ENCODE results near the gene LILRA5.
"Not testable (repeated sequence)": the region's sequence is repeated elsewhere in the genome, so short reads cannot be mapped to it uniquely, and the experiment has no call there.

The LILRA5 gene

GRCh38 chr19:54312436-54313377, at the start of gene LILRA5:
Gene LILRA5, minus strand, starts transcription at chr19:54313166. Its CDS starts 147 bp downstream, at chr19:54313019.
- DNase-seq (ENCODE audit: low read depth, low spot score), result no peak
- H3K27ac ChIP-seq, result no peak within 1 kb of the TSS

DNA sequence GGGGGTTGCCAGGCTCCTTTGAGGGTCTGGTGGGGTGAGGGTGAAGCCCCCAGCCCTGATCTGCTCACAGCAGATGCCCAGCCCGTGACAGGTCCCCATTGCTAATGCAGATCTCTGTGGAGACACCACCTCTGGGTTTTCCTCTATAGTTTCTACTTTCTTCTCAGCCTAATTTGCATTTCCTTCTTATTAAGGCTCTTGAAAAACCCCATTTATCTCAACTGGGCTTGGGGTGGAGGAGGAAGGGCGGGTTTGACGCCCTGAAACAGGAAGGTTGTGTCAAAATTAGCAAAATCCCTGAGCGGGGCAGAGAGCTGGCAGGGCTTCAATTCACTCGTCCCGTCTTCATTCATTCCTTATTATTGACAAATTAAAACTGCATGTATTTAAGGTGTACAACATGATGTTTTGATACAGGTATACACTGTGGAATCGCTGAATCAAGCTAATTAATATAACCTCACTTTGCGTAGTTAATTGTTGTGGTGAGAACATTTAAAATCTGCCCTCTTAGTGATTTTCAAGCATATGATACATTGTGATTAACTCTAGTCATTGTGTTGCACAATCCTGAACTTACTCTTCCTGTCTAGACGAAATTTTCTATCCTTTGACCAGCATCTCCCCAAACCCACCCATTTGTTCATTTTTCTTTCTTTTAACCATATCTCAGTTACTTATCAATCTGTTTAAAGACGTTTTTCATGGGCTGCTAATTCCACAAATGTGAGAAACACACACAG, 48.9 kb upstream of the LILRA5 start:
- DNase-seq (ENCODE audit: low read depth, low spot score); H3K27ac ChIP-seq: not testable (repeated sequence)

GRCh38 chr19:54359149-54359820, 46.3 kb upstream of the LILRA5 start:
- not testable (repeated sequence) for H3K27ac ChIP-seq; DNase-seq (ENCODE audit: low read depth, low spot score)

DNA sequence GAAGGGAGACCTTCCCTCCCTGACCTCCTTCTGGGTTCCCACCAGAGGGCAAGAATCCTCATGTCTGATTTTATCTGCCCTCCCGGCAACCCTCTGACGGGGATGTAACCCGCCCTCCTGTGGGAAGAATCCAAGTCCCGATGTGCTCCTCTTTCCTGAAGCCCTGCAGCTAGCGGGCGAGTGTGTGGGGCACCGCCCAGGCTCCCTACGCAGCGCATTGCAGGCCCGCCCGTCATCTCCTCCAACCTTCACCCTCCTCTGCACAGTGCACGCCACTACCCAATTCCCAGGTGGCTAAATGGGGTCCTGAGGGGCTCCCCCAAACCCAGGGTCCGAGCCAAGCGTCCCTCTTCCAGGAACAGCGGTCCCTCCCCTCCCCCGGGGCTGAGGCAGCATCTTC, 44.4 kb upstream of the LILRA5 start:
- no peak overlapping the region for H3K27ac ChIP-seq
- no peak for DNase-seq (ENCODE audit: low read depth, low spot score)

GRCh38 chr19:54356444-54357056, 43.6 kb upstream of the LILRA5 start:
- DNase-seq (ENCODE audit: low read depth, low spot score), result no peak
- no peak overlapping the region for H3K27ac ChIP-seq

DNA sequence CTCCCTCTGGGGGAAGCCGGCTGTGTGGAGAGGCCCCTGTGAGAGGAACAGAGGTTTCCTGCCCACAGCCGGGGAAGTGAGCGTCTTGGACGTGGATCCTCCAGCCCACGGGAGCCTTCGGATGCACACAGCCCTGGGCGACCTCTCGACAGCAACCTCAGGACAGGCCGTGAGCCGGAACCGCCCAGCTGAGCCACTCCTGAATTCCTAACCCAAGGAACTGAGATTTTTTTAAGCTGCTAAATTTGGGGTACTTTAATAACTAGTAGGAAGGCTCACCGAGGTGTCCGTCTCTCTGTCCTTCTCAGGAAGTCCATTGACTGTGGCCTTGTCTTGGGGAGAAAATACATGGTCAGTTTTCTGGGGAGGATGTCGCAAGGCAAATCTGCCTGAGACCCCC, 42.7 kb upstream of the LILRA5 start:
- H3K27ac ChIP-seq, result no peak overlapping the region
- no peak for DNase-seq (ENCODE audit: low read depth, low spot score)

DNA sequence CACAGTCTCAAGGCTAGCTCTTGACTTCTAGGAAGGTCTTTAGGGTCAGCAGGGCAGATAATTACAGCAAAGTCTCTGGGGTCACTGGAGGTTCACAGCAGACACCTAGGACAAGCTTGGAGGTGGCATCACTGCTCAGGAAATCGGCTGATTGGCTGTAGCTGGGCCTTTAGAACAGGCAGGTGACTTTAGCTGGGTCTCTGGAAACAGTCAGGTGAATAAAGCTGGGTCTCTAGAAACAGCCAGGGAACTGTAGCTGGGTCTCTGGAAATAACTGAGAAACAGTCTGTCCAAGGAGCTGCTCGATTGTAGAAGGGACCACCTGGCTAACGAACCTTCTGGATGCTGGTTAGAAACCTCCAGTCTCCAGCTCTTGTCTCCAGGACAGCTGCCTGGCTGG, 41.8 kb upstream of the LILRA5 start:
- DNase-seq (ENCODE audit: low read depth, low spot score), result no peak
- H3K27ac ChIP-seq, result no peak overlapping the region

- H3K27ac ChIP-seq, result no peak overlapping the region
- DNase-seq (ENCODE audit: low read depth, low spot score), result no peak
These were observed 39.6 kb upstream of the LILRA5 start for GRCh38 chr19:54352546-54352945.

DNA sequence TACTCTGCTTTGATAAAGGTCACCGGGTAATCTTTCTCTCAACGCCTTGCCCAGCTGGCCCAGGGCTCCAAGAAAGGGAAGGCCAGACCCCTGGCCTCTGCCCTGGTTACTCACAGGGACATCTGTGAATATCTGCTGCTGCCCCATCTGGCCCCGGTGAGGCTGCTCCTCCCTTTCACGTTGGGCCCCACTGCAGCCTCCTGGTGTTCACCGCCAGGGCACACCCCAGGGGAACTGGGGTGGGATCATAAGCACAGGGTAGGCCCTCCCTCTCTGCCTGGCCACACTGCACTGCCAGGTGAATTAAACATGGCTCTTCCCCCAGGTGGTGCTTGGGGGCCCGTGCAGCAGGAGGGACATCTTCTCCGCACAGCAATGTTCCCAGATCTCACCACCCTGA, 39.1 kb upstream of the LILRA5 start:
- no peak overlapping the region for H3K27ac ChIP-seq
- no peak for DNase-seq (ENCODE audit: low read depth, low spot score)

GRCh38 chr19:54351474-54351873, 38.5 kb upstream of the LILRA5 start:
- no peak for DNase-seq (ENCODE audit: low read depth, low spot score)
- no peak overlapping the region for H3K27ac ChIP-seq

GRCh38 chr19:54345938-54346386, 33.0 kb upstream of the LILRA5 start:
- H3K27ac ChIP-seq, result no peak overlapping the region
- DNase-seq (ENCODE audit: low read depth, low spot score), result no peak

GRCh38 chr19:54343868-54344267, 30.9 kb upstream of the LILRA5 start:
- H3K27ac ChIP-seq, result no peak overlapping the region
- no peak for DNase-seq (ENCODE audit: low read depth, low spot score)

GRCh38 chr19:54341295-54341694, 28.3 kb upstream of the LILRA5 start:
- DNase-seq (ENCODE audit: low read depth, low spot score), result no peak
- H3K27ac ChIP-seq, result no peak overlapping the region

- no peak overlapping the region for H3K27ac ChIP-seq
- no peak for DNase-seq (ENCODE audit: low read depth, low spot score)
These were observed 26.8 kb upstream of the LILRA5 start for GRCh38 chr19:54339646-54340358.

DNA sequence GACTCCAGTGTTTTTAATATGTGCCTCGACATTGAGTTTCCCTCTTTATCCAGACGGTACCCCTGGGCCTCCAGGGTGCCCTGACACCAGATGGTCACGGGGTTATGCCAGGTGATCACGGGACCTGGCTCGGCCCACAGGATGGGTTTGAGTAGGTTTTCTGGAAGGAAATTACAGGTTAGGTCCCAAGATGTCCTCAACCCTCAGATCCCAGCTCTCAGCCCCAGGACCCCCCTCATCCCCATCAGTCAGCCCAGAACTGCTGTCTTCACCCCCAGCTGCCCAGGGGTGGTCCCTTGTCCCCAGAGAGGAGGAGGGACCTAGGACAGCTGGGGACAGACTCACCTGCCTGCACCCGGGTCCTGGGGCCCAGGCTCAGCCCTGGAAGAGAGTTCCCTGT, 25.6 kb upstream of the LILRA5 start:
- H3K27ac ChIP-seq, result no peak overlapping the region
- DNase-seq (ENCODE audit: low read depth, low spot score), result no peak

DNA sequence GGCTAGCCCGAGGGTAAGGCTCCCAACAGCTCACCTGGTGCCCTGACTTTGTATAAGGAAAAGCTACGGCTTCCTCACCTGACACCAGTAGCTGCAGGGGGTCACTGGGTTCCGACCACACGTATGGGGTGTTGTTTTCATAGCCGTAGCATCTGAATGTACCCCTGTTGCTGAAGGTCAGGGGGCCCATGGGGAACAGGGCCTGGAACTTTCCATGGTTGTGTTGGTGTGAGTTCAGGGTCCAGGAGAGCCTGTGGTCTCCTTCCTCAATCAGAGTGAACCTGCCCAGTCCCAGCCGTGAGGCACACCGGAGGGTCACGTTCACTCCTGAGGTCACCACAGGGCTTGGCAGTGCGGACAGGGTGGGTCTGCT, 24.9 kb upstream of the LILRA5 start:
- no peak for DNase-seq (ENCODE audit: low read depth, low spot score)
- no peak overlapping the region for H3K27ac ChIP-seq

DNA sequence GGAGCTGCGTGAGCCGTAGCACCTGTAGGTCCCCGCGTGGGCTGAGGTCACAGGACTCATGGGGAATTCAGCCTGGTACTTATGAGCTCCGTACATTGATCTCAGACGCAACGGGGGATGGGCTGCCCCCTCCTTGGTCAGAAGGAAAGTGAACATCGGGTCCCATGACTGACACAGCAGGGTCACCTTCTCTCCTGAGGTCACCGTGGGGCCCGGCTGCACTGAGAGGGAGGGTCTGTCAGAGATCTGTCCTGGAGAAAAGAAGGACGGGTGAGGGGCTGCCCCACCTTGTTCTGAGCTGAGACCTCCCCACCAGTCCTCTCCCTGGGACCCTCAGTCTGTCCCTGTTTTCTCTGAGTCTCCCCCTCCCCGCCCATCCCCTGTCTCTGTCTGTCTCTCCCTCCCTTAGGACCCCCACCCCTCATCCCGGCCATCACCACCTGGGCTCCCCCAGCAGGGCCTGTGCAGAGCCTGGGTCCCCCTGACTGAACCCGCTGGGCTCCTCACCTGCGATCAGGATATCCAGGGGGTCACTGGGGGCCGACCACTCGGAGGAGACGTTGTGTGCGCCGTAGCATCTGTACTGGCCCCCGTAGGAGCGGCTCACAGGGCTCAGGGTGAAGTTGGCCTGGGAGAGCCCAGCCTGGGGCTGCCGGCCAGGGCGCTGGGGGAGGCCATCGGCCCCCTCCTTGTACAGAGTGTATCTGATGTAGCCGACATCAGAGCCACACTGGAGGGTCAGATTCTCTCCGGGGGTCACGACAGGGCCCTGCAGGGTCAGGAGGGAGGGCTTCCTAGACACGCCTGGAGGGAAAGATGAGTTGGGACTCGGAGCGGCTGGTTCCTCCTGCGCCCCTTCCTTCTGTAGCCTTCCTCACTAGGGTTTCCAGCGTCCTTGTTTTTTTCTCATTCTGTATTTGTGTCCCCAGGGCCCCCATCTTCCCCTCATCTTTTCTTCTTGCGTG, 24.2 kb upstream of the LILRA5 start:
- DNase-seq (ENCODE audit: low read depth, low spot score), result no peak
- H3K27ac ChIP-seq, result no peak overlapping the region

DNA sequence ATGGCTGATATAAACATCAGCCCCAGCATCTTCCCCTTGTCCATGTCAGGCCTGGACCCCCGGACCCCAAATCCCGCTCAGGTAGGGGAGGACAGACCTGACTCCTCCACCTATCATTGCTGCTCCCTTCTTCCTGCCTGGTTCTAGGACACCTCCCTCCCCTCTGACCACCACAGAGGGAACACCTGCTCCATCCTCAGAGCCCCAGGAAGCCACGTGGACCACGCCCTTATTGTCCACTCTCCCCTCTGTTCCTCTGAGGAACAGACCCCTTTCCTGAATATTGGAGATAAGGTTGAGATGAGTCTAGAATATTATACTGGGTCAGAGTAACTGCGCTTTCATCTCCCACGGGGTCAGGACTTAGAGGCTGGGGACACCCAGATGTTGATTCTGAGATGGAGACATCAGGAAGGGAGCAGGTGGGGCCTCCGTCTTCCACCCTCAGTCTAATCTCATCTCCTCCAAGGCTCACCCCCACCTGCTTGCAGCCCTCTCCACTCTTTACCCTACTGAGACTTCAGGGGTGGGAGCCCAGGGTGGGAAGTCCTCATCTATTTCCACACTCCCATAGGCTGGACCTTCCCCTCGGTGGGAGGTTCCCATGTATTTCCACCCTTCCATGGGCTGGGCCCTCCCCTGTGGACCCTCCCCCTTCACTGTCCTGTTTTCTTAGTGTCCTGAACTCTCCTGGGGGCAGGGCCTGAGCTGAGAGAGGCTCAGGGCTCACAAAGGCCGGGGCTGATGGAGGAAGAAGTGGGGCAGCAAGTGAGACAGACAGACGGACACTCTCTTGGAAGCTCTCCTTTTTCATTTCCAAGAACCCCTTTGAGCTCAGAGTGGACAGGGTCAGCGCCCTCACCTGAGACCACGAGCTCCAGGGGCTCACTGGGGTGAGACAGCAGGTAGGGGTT, 23.3 kb upstream of the LILRA5 start:
- no peak for DNase-seq (ENCODE audit: low read depth, low spot score)
- H3K27ac ChIP-seq, result no peak overlapping the region

Measured in epithelial cell of prostate (primary cell).